ENCODE data around the gene ASB2.

The ASB2 gene

GRCh38 chr14:93960108-93960475 lies 16.3 kb downstream of the ASB2 start:
- no peak for DNase-seq

- peak; percentile 92 for DNase-seq
Measured at GRCh38 chr14:93959239-93960107, 16.9 kb downstream of the ASB2 start.

GRCh38 chr14:93958567-93959238 lies 17.7 kb downstream of the ASB2 start:
- DNase-seq, result no peak

- DNase-seq, result no peak
Measured at GRCh38 chr14:93957751-93958566, 18.4 kb downstream of the ASB2 start.

GRCh38 chr14:93957333-93957710 lies 19.0 kb downstream of the ASB2 start:
- DNase-seq, result no peak

GRCh38 chr14:93956514-93957332 lies 19.6 kb downstream of the ASB2 start:
- DNase-seq, result no peak

GRCh38 chr14:93955850-93956481 lies 20.4 kb downstream of the ASB2 start:
- DNase-seq, result no peak

GRCh38 chr14:93954900-93955849 lies 21.2 kb downstream of the ASB2 start:
- DNase-seq, result peak; percentile 58

GRCh38 chr14:93954516-93954830 lies 21.9 kb downstream of the ASB2 start:
- no peak for DNase-seq

GRCh38 chr14:93953739-93954515 lies 22.4 kb downstream of the ASB2 start:
- DNase-seq, result no peak

GRCh38 chr14:93953263-93953662 lies 23.1 kb downstream of the ASB2 start:
- no peak for DNase-seq

GRCh38 chr14:93952829-93953228 lies 23.5 kb downstream of the ASB2 start:
- DNase-seq, result no peak

GRCh38 chr14:93951635-93952540 lies 24.5 kb downstream of the ASB2 start:
- DNase-seq, result no peak

GRCh38 chr14:93950948-93951634 lies 25.3 kb downstream of the ASB2 start:
- DNase-seq, result no peak

- no peak for DNase-seq
Measured at GRCh38 chr14:93949511-93950075, 26.8 kb downstream of the ASB2 start.

- DNase-seq, result no peak
Measured at GRCh38 chr14:93947282-93947681, 29.1 kb downstream of the ASB2 start.

- no peak for DNase-seq
Measured at GRCh38 chr14:93946541-93947090, 29.8 kb downstream of the ASB2 start.

GRCh38 chr14:93946104-93946503 lies 30.3 kb downstream of the ASB2 start:
- no peak for DNase-seq

All from activated gamma-delta T cell treated with Interleukin-2 at 50 U/mL for 16 hours (primary cell).